Measurements from ENCODE around the gene SLC8A2.

The SLC8A2 gene

GRCh38 chr19:47499863-47500830 is 28.5 kb upstream of the SLC8A2 start:
- no peak for DNase-seq

- peak; percentile 40 for DNase-seq
Observed at GRCh38 chr19:47499371-47499770, 27.7 kb upstream of the SLC8A2 start.

- no peak for DNase-seq
Observed at GRCh38 chr19:47498561-47498960, 26.9 kb upstream of the SLC8A2 start.

- DNase-seq: no peak
Observed at GRCh38 chr19:47497821-47498520, 26.3 kb upstream of the SLC8A2 start.

- no peak for DNase-seq
Observed at GRCh38 chr19:47497050-47497766, 25.5 kb upstream of the SLC8A2 start.

- DNase-seq: peak; percentile 25
Observed at GRCh38 chr19:47495478-47496372, 24.0 kb upstream of the SLC8A2 start.

GRCh38 chr19:47494729-47495128 is 23.0 kb upstream of the SLC8A2 start:
- DNase-seq: peak; percentile 63

GRCh38 chr19:47494211-47494547 is 22.5 kb upstream of the SLC8A2 start:
- DNase-seq: peak; percentile 28

- no peak for DNase-seq
Observed at GRCh38 chr19:47493378-47494210, 21.9 kb upstream of the SLC8A2 start.

GRCh38 chr19:47492571-47493377 is 21.1 kb upstream of the SLC8A2 start:
- DNase-seq: no peak

- DNase-seq: no peak
Observed at GRCh38 chr19:47492137-47492533, 20.4 kb upstream of the SLC8A2 start.

- no peak for DNase-seq
Observed at GRCh38 chr19:47491358-47492136, 19.9 kb upstream of the SLC8A2 start.

GRCh38 chr19:47490847-47491246 is 19.2 kb upstream of the SLC8A2 start:
- DNase-seq: no peak

- DNase-seq: no peak
Observed at GRCh38 chr19:47490031-47490430, 18.3 kb upstream of the SLC8A2 start.

GRCh38 chr19:47489072-47489914 is 17.6 kb upstream of the SLC8A2 start:
- no peak for DNase-seq

GRCh38 chr19:47487551-47488515 is 16.1 kb upstream of the SLC8A2 start:
- no peak for DNase-seq

GRCh38 chr19:47486900-47487299 is 15.2 kb upstream of the SLC8A2 start:
- DNase-seq: no peak

All from retina (tissue), 1 donor.